SK-N-MC (cell line): ENCODE results near the gene SYCN.

Source experiments
- EZH2 ChIP-seq: fragments of 200-600 bp; sonication (generic); IDR thresholded peaks from one replicate; pipeline ENCODE4 v1.6.1; 2017; ENCODE audit warnings: antibody characterized with exemption
- FOXP2 ChIP-seq: optimal IDR thresholded peaks from 2 replicates; pipeline ENCODE3; 2011; ENCODE audit warnings: mild to moderate bottlenecking, moderate library complexity; ENCODE audit not compliant: insufficient read depth; ENCODE audit errors: extremely low read length, control extremely low read depth
- POLR2AphosphoS5 ChIP-seq: IDR thresholded peaks from 2 replicates; pipeline ENCODE4 v1.6.1; 2012; ENCODE audit warnings: mild to moderate bottlenecking, low read depth, low read length, borderline replicate concordance

DNA sequence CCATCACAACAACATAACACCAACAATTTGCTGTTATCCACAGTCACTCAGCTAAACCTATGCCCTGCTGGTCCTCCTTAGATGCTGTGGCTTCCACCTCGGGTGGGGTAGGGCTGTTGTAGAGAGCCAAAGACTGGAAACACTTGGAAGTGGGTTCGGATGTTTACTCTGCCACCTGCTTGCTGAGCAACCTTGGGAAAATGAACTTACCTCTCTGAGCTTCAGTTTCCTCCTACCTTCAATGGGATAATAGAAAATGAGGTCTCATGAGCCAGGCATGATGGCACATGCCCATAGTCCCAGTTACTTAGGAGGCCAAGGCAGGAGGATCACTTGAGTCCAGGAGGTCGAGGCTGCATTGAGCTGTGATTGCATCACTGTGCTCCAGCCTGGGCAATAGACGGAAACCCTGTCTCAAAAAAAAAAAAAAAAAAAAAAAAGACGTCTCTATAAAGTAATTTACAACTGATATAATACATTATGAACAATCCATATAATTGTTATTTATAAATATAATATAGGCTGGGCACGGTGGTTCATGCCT lies 3.3 kb upstream of the SYCN start:
- TF ChIP-seq FOXP2 (no peak), POLR2AphosphoS5 (no peak), EZH2 (no peak)
